ENCODE results near the gene CDC42EP3. TPM values are rescaled to one million over a fixed set of nuclear protein-coding genes. Genes with fewer than 3 reads are reported as not detected.

CDC42EP3 gene
- total RNA-seq, 1 donor from 2014 or later: 9.8 TPM

GRCh38 chr2:37679072-37679695 is 7.7 kb upstream of the CDC42EP3 start:
- Mint-ChIP-seq H3K36me3 (ENCODE audit: low read depth) (peaks cover 10% of the 10 kb centered on the region), H3K27ac (no peak overlapping the region), H3K9me3 (peaks cover 7% of the 10 kb centered on the region), H3K4me1 (ENCODE audit: low read depth) (peaks cover 21% of the 10 kb centered on the region), H3K4me3 (ENCODE audit: low read depth) (no peak overlapping the region), H3K27me3 (ENCODE audit: low read depth) (no peaks in the 10 kb centered on the region)
- intact Hi-C loops (cut with micrococcal nuclease): no loop called here
- no peak for DNase-seq (ENCODE audit: low spot score)

GRCh38 chr2:37676274-37676673 is 4.8 kb upstream of the CDC42EP3 start:
- Mint-ChIP-seq H3K4me1 (ENCODE audit: low read depth) (peaks cover 10% of the 10 kb centered on the region), H3K27me3 (ENCODE audit: low read depth) (peaks cover 2% of the 10 kb centered on the region), H3K27ac (no peak overlapping the region), H3K4me3 (ENCODE audit: low read depth) (no peak overlapping the region), H3K9me3 (no peaks in the 10 kb centered on the region), H3K36me3 (ENCODE audit: low read depth) (no peaks in the 10 kb centered on the region)
- intact Hi-C loops (cut with micrococcal nuclease): no loop called here
- DNase-seq (ENCODE audit: low spot score): no peak

GRCh38 chr2:37674946-37675345 is 3.5 kb upstream of the CDC42EP3 start:
- DNase-seq (ENCODE audit: low spot score): no peak
- no peaks in the 10 kb centered on the region for H3K36me3 Mint-ChIP-seq (ENCODE audit: low read depth)
- intact Hi-C loops (cut with micrococcal nuclease): loop anchor here (5.0 kb wide), 3 partner anchors 37 to 197 kb away; no protein-coding TSS in a partner anchor
- H3K4me3 Mint-ChIP-seq (ENCODE audit: low read depth): no peak overlapping the region
- H3K27ac Mint-ChIP-seq: no peak overlapping the region
- no peaks in the 10 kb centered on the region for H3K9me3 Mint-ChIP-seq
- peaks cover 20% of the 10 kb centered on the region for H3K4me1 Mint-ChIP-seq (ENCODE audit: low read depth)
- peaks cover 2% of the 10 kb centered on the region for H3K27me3 Mint-ChIP-seq (ENCODE audit: low read depth)

GRCh38 chr2:37672870-37673184 is 1.4 kb upstream of the CDC42EP3 start:
- peaks cover 32% of the 10 kb centered on the region for H3K4me1 Mint-ChIP-seq (ENCODE audit: low read depth)
- intact Hi-C loops (cut with micrococcal nuclease): loop anchor here (1.0 to 5.0 kb wide), 5 partner anchors 14 to 199 kb away; no protein-coding TSS in a partner anchor
- H3K36me3 Mint-ChIP-seq (ENCODE audit: low read depth): peaks cover 4% of the 10 kb centered on the region
- no peaks in the 10 kb centered on the region for H3K9me3 Mint-ChIP-seq
- peak overlapping the region; percentile 75 for H3K4me3 Mint-ChIP-seq (ENCODE audit: low read depth)
- DNase-seq (ENCODE audit: low spot score): no peak
- peak overlapping the region; percentile 58 for H3K27ac Mint-ChIP-seq
- H3K27me3 Mint-ChIP-seq (ENCODE audit: low read depth): peaks cover 2% of the 10 kb centered on the region

- DNase-seq (ENCODE audit: low spot score): peak; percentile 65
- intact Hi-C loops (cut with micrococcal nuclease): loop anchor here (1.0 to 5.0 kb wide), 5 partner anchors 15 to 200 kb away; no protein-coding TSS in a partner anchor
- Mint-ChIP-seq H3K27ac (peak overlapping the region; percentile 65), H3K9me3 (no peaks in the 10 kb centered on the region), H3K27me3 (ENCODE audit: low read depth) (peaks cover 2% of the 10 kb centered on the region), H3K4me1 (ENCODE audit: low read depth) (peaks cover 32% of the 10 kb centered on the region), H3K36me3 (ENCODE audit: low read depth) (peaks cover 4% of the 10 kb centered on the region), H3K4me3 (ENCODE audit: low read depth) (peak overlapping the region; percentile 75)
Observed at GRCh38 chr2:37672104-37672869, 845 bp upstream of the CDC42EP3 start.

GRCh38 chr2:37671816-37672103 is 318 bp upstream of the CDC42EP3 start:
- Mint-ChIP-seq H3K36me3 (ENCODE audit: low read depth) (peaks cover 4% of the 10 kb centered on the region), H3K27ac (peak overlapping the region; percentile 65), H3K4me1 (ENCODE audit: low read depth) (peaks cover 32% of the 10 kb centered on the region), H3K4me3 (ENCODE audit: low read depth) (peak overlapping the region; percentile 75), H3K9me3 (no peaks in the 10 kb centered on the region), H3K27me3 (ENCODE audit: low read depth) (peaks cover 2% of the 10 kb centered on the region)
- intact Hi-C loops (cut with micrococcal nuclease): loop anchor here (1.0 to 5.0 kb wide), 7 partner anchors 15 to 201 kb away; no protein-coding TSS in a partner anchor
- no peak for DNase-seq (ENCODE audit: low spot score)

- peaks cover 6% of the 10 kb centered on the region for H3K36me3 Mint-ChIP-seq (ENCODE audit: low read depth)
- no peak for DNase-seq (ENCODE audit: low spot score)
- H3K4me3 Mint-ChIP-seq (ENCODE audit: low read depth): peak overlapping the region; percentile 90
- intact Hi-C loops (cut with micrococcal nuclease): loop anchor here (1.0 to 5.0 kb wide), 5 partner anchors 22 to 202 kb away; no protein-coding TSS in a partner anchor
- peaks cover 2% of the 10 kb centered on the region for H3K27me3 Mint-ChIP-seq (ENCODE audit: low read depth)
- H3K4me1 Mint-ChIP-seq (ENCODE audit: low read depth): peaks cover 32% of the 10 kb centered on the region
- no peaks in the 10 kb centered on the region for H3K9me3 Mint-ChIP-seq
- H3K27ac Mint-ChIP-seq: peak overlapping the region; percentile 51
Observed at GRCh38 chr2:37670378-37671008, 949 bp downstream of the CDC42EP3 start.

GRCh38 chr2:37669446-37669845 is 2.0 kb downstream of the CDC42EP3 start:
- H3K9me3 Mint-ChIP-seq: no peaks in the 10 kb centered on the region
- peaks cover 7% of the 10 kb centered on the region for H3K36me3 Mint-ChIP-seq (ENCODE audit: low read depth)
- H3K27ac Mint-ChIP-seq: no peak overlapping the region
- intact Hi-C loops (cut with micrococcal nuclease): no loop called here
- peaks cover 2% of the 10 kb centered on the region for H3K27me3 Mint-ChIP-seq (ENCODE audit: low read depth)
- peaks cover 28% of the 10 kb centered on the region for H3K4me1 Mint-ChIP-seq (ENCODE audit: low read depth)
- no peak for DNase-seq (ENCODE audit: low spot score)
- peak overlapping the region; percentile 90 for H3K4me3 Mint-ChIP-seq (ENCODE audit: low read depth)

- H3K36me3 Mint-ChIP-seq (ENCODE audit: low read depth): peaks cover 13% of the 10 kb centered on the region
- H3K4me1 Mint-ChIP-seq (ENCODE audit: low read depth): peaks cover 26% of the 10 kb centered on the region
- H3K27me3 Mint-ChIP-seq (ENCODE audit: low read depth): no peaks in the 10 kb centered on the region
- no peak overlapping the region for H3K4me3 Mint-ChIP-seq (ENCODE audit: low read depth)
- H3K9me3 Mint-ChIP-seq: no peaks in the 10 kb centered on the region
- intact Hi-C loops (cut with micrococcal nuclease): no loop called here
- no peak for DNase-seq (ENCODE audit: low spot score)
- no peak overlapping the region for H3K27ac Mint-ChIP-seq
Observed at GRCh38 chr2:37667704-37668103, 3.7 kb downstream of the CDC42EP3 start.

GRCh38 chr2:37666772-37667171 is 4.7 kb downstream of the CDC42EP3 start:
- Mint-ChIP-seq H3K36me3 (ENCODE audit: low read depth) (peaks cover 13% of the 10 kb centered on the region), H3K4me3 (ENCODE audit: low read depth) (no peak overlapping the region), H3K27me3 (ENCODE audit: low read depth) (no peaks in the 10 kb centered on the region), H3K27ac (no peak overlapping the region), H3K4me1 (ENCODE audit: low read depth) (peaks cover 24% of the 10 kb centered on the region), H3K9me3 (no peaks in the 10 kb centered on the region)
- no peak for DNase-seq (ENCODE audit: low spot score)
- intact Hi-C loops (cut with micrococcal nuclease): no loop called here

GRCh38 chr2:37665604-37666362 is 5.7 kb downstream of the CDC42EP3 start:
- Mint-ChIP-seq H3K4me1 (ENCODE audit: low read depth) (peaks cover 23% of the 10 kb centered on the region), H3K4me3 (ENCODE audit: low read depth) (no peak overlapping the region), H3K9me3 (no peaks in the 10 kb centered on the region), H3K27me3 (ENCODE audit: low read depth) (no peaks in the 10 kb centered on the region), H3K36me3 (ENCODE audit: low read depth) (peaks cover 13% of the 10 kb centered on the region), H3K27ac (no peak overlapping the region)
- DNase-seq (ENCODE audit: low spot score): no peak
- intact Hi-C loops (cut with micrococcal nuclease): no loop called here

- Mint-ChIP-seq H3K4me3 (ENCODE audit: low read depth) (no peak overlapping the region), H3K27me3 (ENCODE audit: low read depth) (no peaks in the 10 kb centered on the region), H3K9me3 (no peaks in the 10 kb centered on the region), H3K36me3 (ENCODE audit: low read depth) (peaks cover 13% of the 10 kb centered on the region), H3K4me1 (ENCODE audit: low read depth) (peaks cover 15% of the 10 kb centered on the region), H3K27ac (no peak overlapping the region)
- intact Hi-C loops (cut with micrococcal nuclease): no loop called here
- DNase-seq (ENCODE audit: low spot score): no peak
Observed at GRCh38 chr2:37665043-37665442, 6.4 kb downstream of the CDC42EP3 start.
